ENCODE measurements around the gene CCDC93. TPM values are rescaled to one million over a fixed set of nuclear protein-coding genes. Genes with fewer than 3 reads are reported as not detected.

CCDC93 gene
- total RNA-seq, 3 donors from 2014 or later = 42.3 to 55.7 (median 42.6) TPM

- ATAC-seq = no peak
- no peak overlapping the region for H3K4me3 ChIP-seq
- intact Hi-C loops (cut with DNase I, micrococcal nuclease) = loop anchor here in 1 of 2 donors (10.0 kb wide), 1 partner anchor 806 kb away; no protein-coding TSS in a partner anchor
Observed at GRCh38 chr2:118049140-118049815, 35.4 kb upstream of the CCDC93 start.

GRCh38 chr2:118048401-118048800 lies 34.5 kb upstream of the CCDC93 start:
- intact Hi-C loops (cut with DNase I, micrococcal nuclease) = loop anchor here in 1 of 2 donors (10.0 kb wide), 1 partner anchor 806 kb away; no protein-coding TSS in a partner anchor
- no peak for TF ChIP-seq CTCF (IDR thresholded peaks at IDR 0.05)
- Histone ChIP-seq H3K9me3 (no peaks in the 10 kb centered on the region), H3K36me3 (ENCODE audit: low read depth) (no peaks in the 10 kb centered on the region), H3K4me3 (no peak overlapping the region), H3K4me1 (ENCODE audit: low read depth) (no peaks in the 10 kb centered on the region)
- DNase-seq (no peak), ATAC-seq (no peak)

More at GRCh38 chr2:118049140-118049815, 35.4 kb upstream of the CCDC93 start:
- TF ChIP-seq CTCF (IDR thresholded peaks at IDR 0.05) = no peak
- H3K4me1 ChIP-seq (ENCODE audit: low read depth) = no peaks in the 10 kb centered on the region
- no peaks in the 10 kb centered on the region for H3K9me3 ChIP-seq
- no peak for DNase-seq
- no peaks in the 10 kb centered on the region for H3K36me3 ChIP-seq (ENCODE audit: low read depth)

DNA sequence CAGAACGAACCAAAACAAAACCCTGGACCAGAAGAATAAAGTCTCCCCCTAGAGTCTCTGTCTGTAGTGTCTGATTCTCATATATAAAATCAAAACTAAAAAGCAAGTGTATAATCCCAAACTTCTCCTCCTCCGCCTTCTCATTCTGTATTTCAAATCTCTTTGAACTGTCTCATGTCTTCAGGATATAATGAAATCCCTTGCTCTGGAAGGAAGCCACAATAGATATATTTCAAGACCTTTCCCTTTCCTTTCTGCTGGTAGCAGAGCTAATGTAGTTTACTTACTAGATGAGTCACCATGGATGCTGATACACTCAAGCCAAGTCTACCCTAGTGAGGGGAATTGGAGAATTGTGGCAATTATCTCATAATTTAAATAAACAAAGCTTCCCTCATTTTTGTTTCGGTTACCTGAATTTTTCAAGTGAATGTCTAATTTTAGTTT lies 33.5 kb upstream of the CCDC93 start:
- intact Hi-C loops (cut with DNase I, micrococcal nuclease) = loop anchor here in 1 of 2 donors (10.0 kb wide), 1 partner anchor 807 kb away; no protein-coding TSS in a partner anchor
- no peak for TF ChIP-seq CTCF (IDR thresholded peaks at IDR 0.05)
- no peaks in the 10 kb centered on the region for H3K4me1 ChIP-seq (ENCODE audit: low read depth)
- H3K36me3 ChIP-seq (ENCODE audit: low read depth) = no peaks in the 10 kb centered on the region
- H3K9me3 ChIP-seq = no peaks in the 10 kb centered on the region
- DNase-seq (no peak), ATAC-seq (no peak)
- H3K4me3 ChIP-seq = no peak overlapping the region

DNA sequence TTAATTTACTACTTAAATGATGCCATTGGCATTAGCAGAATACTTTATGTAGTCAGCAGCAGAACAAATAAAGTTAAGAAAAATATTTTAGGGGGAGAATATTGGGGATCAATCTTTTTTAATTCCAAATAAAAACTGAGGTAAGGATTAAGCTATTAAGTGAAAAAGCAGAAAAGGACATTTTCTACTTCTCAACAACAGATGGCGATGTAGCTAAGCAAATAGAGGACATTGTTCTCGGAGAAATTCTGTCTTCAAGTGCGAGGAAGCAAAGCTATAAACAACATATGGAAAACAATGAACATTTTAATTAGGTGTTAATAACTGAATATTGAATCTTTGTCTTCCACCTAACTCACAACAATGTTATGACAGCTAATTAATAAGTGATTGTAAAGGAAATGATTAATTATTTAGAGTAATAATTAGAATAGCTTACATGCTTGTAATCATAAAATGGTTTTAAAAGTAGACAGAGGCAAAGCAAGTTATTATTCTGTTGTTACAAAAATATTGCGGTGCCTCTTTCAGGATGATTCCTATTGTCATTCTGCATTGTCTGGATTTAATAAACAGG lies 32.9 kb upstream of the CCDC93 start:
- no peak for ATAC-seq
- intact Hi-C loops (cut with DNase I, micrococcal nuclease) = loop anchor here in 1 of 2 donors (10.0 kb wide), 1 partner anchor 808 kb away; no protein-coding TSS in a partner anchor
- Histone ChIP-seq H3K4me3 (no peak overlapping the region), H3K9me3 (no peaks in the 10 kb centered on the region), H3K4me1 (ENCODE audit: low read depth) (no peaks in the 10 kb centered on the region), H3K36me3 (ENCODE audit: low read depth) (no peaks in the 10 kb centered on the region)
- no peak for DNase-seq
- TF ChIP-seq CTCF (IDR thresholded peaks at IDR 0.05) = no peak

- DNase-seq = no peak
- no peak for TF ChIP-seq CTCF (IDR thresholded peaks at IDR 0.05)
- H3K4me3 ChIP-seq = no peak overlapping the region
- intact Hi-C loops (cut with DNase I, micrococcal nuclease) = loop anchor here in 1 of 2 donors (10.0 kb wide), 1 partner anchor 810 kb away; no protein-coding TSS in a partner anchor
- ATAC-seq = no peak
- H3K36me3 ChIP-seq (ENCODE audit: low read depth) = no peaks in the 10 kb centered on the region
- H3K9me3 ChIP-seq = no peaks in the 10 kb centered on the region
- no peaks in the 10 kb centered on the region for H3K4me1 ChIP-seq (ENCODE audit: low read depth)
Observed at GRCh38 chr2:118045286-118045685, 31.4 kb upstream of the CCDC93 start.
